Neural progenitor cell (in vitro differentiated cells): Measurements from ENCODE around the gene JPH3. TPM values are rescaled to one million over a fixed set of nuclear protein-coding genes. Genes with fewer than 3 reads are reported as not detected.

Experiments
- DNase-seq: peaks from one replicate; pipeline ENCODE4 v3.0.0-alpha.2; 2016; ENCODE audit warnings: low spot score
- H2AFZ ChIP-seq: fragments of 200-600 bp; sonication (generic); replicated peaks from 2 replicates; pipeline ENCODE4 v1.6.1; 2016; ENCODE audit warnings: antibody characterized with exemption
- H3F3A ChIP-seq: fragments of 200-600 bp; sonication (generic); 2 replicates; pipeline ENCODE4 v1.6.1; 2016; ENCODE audit warnings: antibody characterized with exemption, low read depth
- H3K27ac ChIP-seq: fragments of 200-600 bp; sonication (generic); 2 replicates; pipeline ENCODE4 v1.5.1; 2016; ENCODE audit warnings: mild to moderate bottlenecking
- H3K27me3 ChIP-seq: fragments of 200-600 bp; sonication (generic); 2 replicates; pipeline ENCODE4 v1.6.1; 2016; ENCODE audit warnings: mild to moderate bottlenecking, moderate library complexity
- H3K36me3 ChIP-seq: fragments of 200-600 bp; sonication (generic); 2 replicates; pipeline ENCODE4 v1.5.1; 2016
- H3K4me1 ChIP-seq: fragments of 200-600 bp; sonication (generic); 2 replicates; pipeline ENCODE4 v1.6.1; 2016; ENCODE audit warnings: mixed run types
- H3K4me2 ChIP-seq: fragments of 200-600 bp; sonication (generic); 2 replicates; pipeline ENCODE4 v1.6.1; 2016
- H3K4me3 ChIP-seq: fragments of 200-600 bp; sonication (generic); 2 replicates; pipeline ENCODE4 v1.5.1; 2016
- H3K79me2 ChIP-seq: fragments of 200-600 bp; sonication (generic); 2 replicates; pipeline ENCODE4 v1.6.1; 2016; ENCODE audit warnings: low read depth
- H3K9ac ChIP-seq: fragments of 200-600 bp; sonication (generic); 2 replicates; pipeline ENCODE4 v1.6.1; 2016
- H3K9me3 ChIP-seq: fragments of 200-600 bp; sonication (generic); 2 replicates; pipeline ENCODE4 v1.5.1; 2016; ENCODE audit warnings: low read depth
- H4K20me1 ChIP-seq: fragments of 200-600 bp; sonication (generic); 2 replicates; pipeline ENCODE4 v1.6.1; 2016; ENCODE audit warnings: low read depth
- H3K27ac Mint-ChIP-seq: 3 replicates; pipeline ENCODE4 v1.8.0; 2021; ENCODE audit warnings: mixed read lengths
- H3K27me3 Mint-ChIP-seq: 2 replicates; pipeline ENCODE4 v1.8.0; 2022; ENCODE audit warnings: low read depth, mild to moderate bottlenecking, inconsistent platforms, moderate library complexity, mixed read lengths; ENCODE audit not compliant: insufficient read depth
- H3K36me3 Mint-ChIP-seq: 3 replicates; pipeline ENCODE4 v1.8.0; 2021; ENCODE audit warnings: mixed read lengths
- H3K4me1 Mint-ChIP-seq: 3 replicates; pipeline ENCODE4 v1.8.0; 2021; ENCODE audit warnings: mixed read lengths
- H3K4me3 Mint-ChIP-seq: 3 replicates; pipeline ENCODE4 v1.8.0; 2021; ENCODE audit warnings: mild to moderate bottlenecking, moderate library complexity, mixed read lengths
- H3K9me3 Mint-ChIP-seq: 3 replicates; pipeline ENCODE4 v1.8.0; 2020; ENCODE audit warnings: mixed read lengths
- CTCF ChIP-seq: fragments of 200-600 bp; sonication (generic); IDR thresholded peaks from 2 replicates; pipeline ENCODE4 v1.5.1; 2017; ENCODE audit warnings: antibody characterized with exemption, mild to moderate bottlenecking
- EZH2 ChIP-seq: fragments of 200-600 bp; sonication (generic); IDR thresholded peaks from 2 replicates; pipeline ENCODE4 v1.6.1; 2017; ENCODE audit warnings: antibody characterized with exemption, mild to moderate bottlenecking, moderate library complexity
- EZH2phosphoT487 ChIP-seq: fragments of 200-600 bp; sonication (generic); IDR thresholded peaks from 2 replicates; pipeline ENCODE4 v1.6.1; 2017; ENCODE audit warnings: antibody characterized with exemption
- total RNA-seq: library from RNA; depleted of rRNA; stranded (reverse); fragments of >200 nt; gene quantifications from 2 replicates; pipeline ENCODE4 v1.2.3, GENCODE V29; 2015; ENCODE audit warnings: low replicate concordance

Gene JPH3
- total RNA-seq, 1 donor from 2014 or later = 7.1 TPM

GRCh38 chr16:87701078-87701460 lies 98.8 kb downstream of the JPH3 start:
- H3K27me3 Mint-ChIP-seq = no peaks in the 10 kb centered on the region
- Histone ChIP-seq H3K27ac (no peak overlapping the region), H3K9me3 (no peaks in the 10 kb centered on the region), H3K79me2 (peaks cover 6% of the 10 kb centered on the region), H3K27me3 (no peaks in the 10 kb centered on the region), H3K4me2 (no peak overlapping the region), H3K4me1 (peaks cover 12% of the 10 kb centered on the region), H3K9ac (no peak overlapping the region), H2AFZ (no peak overlapping the region), H3K4me3 (no peak overlapping the region), H3K36me3 (no peaks in the 10 kb centered on the region), H3F3A (no peaks in the 10 kb centered on the region), H4K20me1 (peaks cover 8% of the 10 kb centered on the region)
- TF ChIP-seq CTCF = no peak
- no peak for TF ChIP-seq EZH2
- peaks cover 7% of the 10 kb centered on the region for H3K4me1 Mint-ChIP-seq
- no peak overlapping the region for H3K27ac Mint-ChIP-seq
- no peak for DNase-seq
- H3K4me3 Mint-ChIP-seq = no peak overlapping the region
- no peaks in the 10 kb centered on the region for H3K9me3 Mint-ChIP-seq
- H3K36me3 Mint-ChIP-seq = peaks cover 10% of the 10 kb centered on the region

GRCh38 chr16:87701505-87701921 lies 99.2 kb downstream of the JPH3 start:
- H3K27me3 Mint-ChIP-seq = no peaks in the 10 kb centered on the region
- H3K27me3 ChIP-seq = no peaks in the 10 kb centered on the region
- no peaks in the 10 kb centered on the region for H3F3A ChIP-seq
- peaks cover 8% of the 10 kb centered on the region for H3K36me3 Mint-ChIP-seq
- H3K4me2 ChIP-seq = no peak overlapping the region
- no peak overlapping the region for H3K4me3 Mint-ChIP-seq
- peaks cover 11% of the 10 kb centered on the region for H4K20me1 ChIP-seq
- peaks cover 7% of the 10 kb centered on the region for H3K4me1 Mint-ChIP-seq
- DNase-seq = no peak
- H3K4me3 ChIP-seq = no peak overlapping the region
- no peak overlapping the region for H3K27ac Mint-ChIP-seq
- no peaks in the 10 kb centered on the region for H3K9me3 ChIP-seq
- peaks cover 15% of the 10 kb centered on the region for H3K4me1 ChIP-seq
- no peak overlapping the region for H3K9ac ChIP-seq
- H2AFZ ChIP-seq = no peak overlapping the region
- no peaks in the 10 kb centered on the region for H3K9me3 Mint-ChIP-seq
- H3K79me2 ChIP-seq = peaks cover 6% of the 10 kb centered on the region
- H3K36me3 ChIP-seq = no peaks in the 10 kb centered on the region
- TF ChIP-seq EZH2phosphoT487 (no peak), EZH2 (no peak), CTCF (no peak)
- H3K27ac ChIP-seq = no peak overlapping the region

GRCh38 chr16:87702325-87702811 lies 100.1 kb downstream of the JPH3 start:
- Mint-ChIP-seq H3K36me3 (peaks cover 8% of the 10 kb centered on the region), H3K9me3 (no peaks in the 10 kb centered on the region), H3K27me3 (no peaks in the 10 kb centered on the region), H3K27ac (no peak overlapping the region), H3K4me1 (peaks cover 10% of the 10 kb centered on the region), H3K4me3 (no peak overlapping the region)
- H3K27me3 ChIP-seq = no peaks in the 10 kb centered on the region
- no peaks in the 10 kb centered on the region for H3K9me3 ChIP-seq
- no peak overlapping the region for H3K27ac ChIP-seq
- H3K4me2 ChIP-seq = no peak overlapping the region
- no peak overlapping the region for H3K9ac ChIP-seq
- DNase-seq = peak; percentile 79
- TF ChIP-seq CTCF (peak; percentile 75), EZH2phosphoT487 (no peak), EZH2 (no peak)
- H3K4me1 ChIP-seq = peaks cover 18% of the 10 kb centered on the region
- no peak overlapping the region for H2AFZ ChIP-seq
- no peak overlapping the region for H3K4me3 ChIP-seq
- H3K79me2 ChIP-seq = peaks cover 6% of the 10 kb centered on the region
- peaks cover 20% of the 10 kb centered on the region for H4K20me1 ChIP-seq
- H3K36me3 ChIP-seq = no peaks in the 10 kb centered on the region
- no peaks in the 10 kb centered on the region for H3F3A ChIP-seq
